ENCODE data around the gene CRYBA2. TPM values are rescaled to one million over a fixed set of nuclear protein-coding genes. Genes with fewer than 3 reads are reported as not detected.

CRYBA2 gene
- total and polyA plus RNA-seq, 2 of the 8 experiments (the other 6 are each of a cell fraction or from before 2014, with no cell fraction given): not detected

- no peak for TF ChIP-seq GABPA (IDR thresholded peaks at IDR 0.05; ENCODE audit: borderline replicate concordance, insufficient read depth, low read length)
- TF ChIP-seq BCL11A (IDR thresholded peaks at IDR 0.05; ENCODE audit: low read depth in 2 of 2, low read length in 2 of 2): no peak
These were observed 32.7 kb downstream of the CRYBA2 start (continued) for GRCh38 chr2:218960309-218961165.
